ENCODE measurements around the gene SEC14L1.

The SEC14L1 gene

DNA sequence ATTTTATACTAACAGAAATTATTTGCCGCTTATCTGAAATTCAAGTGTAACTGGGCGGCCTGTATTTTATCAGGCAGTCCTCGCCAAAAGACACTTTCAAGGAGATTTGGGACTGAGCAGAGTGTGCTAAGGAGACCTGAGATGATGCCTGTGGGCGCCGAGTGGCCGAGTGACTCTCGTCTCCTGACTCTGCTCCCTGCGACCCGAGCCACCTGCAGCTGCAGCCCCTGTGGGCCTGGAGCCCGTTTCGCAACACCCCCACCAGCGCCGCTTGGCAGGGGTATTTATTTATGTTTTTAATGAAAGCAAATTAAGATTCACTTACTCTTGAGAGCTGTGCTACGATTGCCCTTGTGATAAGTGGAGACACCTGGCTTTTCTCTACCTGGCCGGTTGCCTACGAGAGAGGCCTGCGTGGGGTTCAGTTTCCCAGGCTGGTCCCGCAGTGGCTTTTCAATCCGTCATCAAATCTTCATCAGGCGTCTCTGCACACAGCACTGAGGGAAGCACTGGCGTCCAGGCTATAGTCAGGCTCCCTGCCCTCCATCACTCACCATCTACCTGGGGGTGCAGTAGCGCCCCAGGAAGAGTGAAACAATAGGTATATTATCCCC, 124.0 kb downstream of the SEC14L1 start:
- DNase-seq (ENCODE audit: low spot score), result no peak

DNA sequence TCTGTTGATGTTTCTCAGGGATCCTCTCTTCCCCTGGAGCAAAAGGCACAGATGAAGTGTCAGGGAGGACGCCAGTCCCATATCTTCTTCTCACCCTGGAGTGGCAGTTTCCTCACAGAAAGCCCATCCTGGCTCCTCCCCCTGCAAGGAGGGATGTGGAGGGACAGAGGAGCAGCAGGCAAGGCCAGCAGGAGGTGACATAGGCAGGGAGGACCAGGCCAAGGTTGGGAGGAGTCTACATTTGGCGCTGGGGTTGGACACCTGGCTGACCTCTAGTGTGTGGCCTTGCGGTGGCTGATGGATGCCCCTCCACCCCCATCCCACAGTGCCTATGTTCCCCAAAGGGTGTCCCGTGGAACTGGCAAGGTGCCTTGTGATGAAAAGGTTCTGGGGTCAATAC, 125.4 kb downstream of the SEC14L1 start:
- no peak for DNase-seq (ENCODE audit: low spot score)
